ENCODE data around the gene PHACTR4.
A peak's percentile ranks its signal among the peaks of the same experiment; 100 is the strongest.
"Not testable (repeated sequence)": the region's sequence is repeated elsewhere in the genome, so short reads cannot be mapped to it uniquely, and the experiment has no call there.

PHACTR4 gene

DNA sequence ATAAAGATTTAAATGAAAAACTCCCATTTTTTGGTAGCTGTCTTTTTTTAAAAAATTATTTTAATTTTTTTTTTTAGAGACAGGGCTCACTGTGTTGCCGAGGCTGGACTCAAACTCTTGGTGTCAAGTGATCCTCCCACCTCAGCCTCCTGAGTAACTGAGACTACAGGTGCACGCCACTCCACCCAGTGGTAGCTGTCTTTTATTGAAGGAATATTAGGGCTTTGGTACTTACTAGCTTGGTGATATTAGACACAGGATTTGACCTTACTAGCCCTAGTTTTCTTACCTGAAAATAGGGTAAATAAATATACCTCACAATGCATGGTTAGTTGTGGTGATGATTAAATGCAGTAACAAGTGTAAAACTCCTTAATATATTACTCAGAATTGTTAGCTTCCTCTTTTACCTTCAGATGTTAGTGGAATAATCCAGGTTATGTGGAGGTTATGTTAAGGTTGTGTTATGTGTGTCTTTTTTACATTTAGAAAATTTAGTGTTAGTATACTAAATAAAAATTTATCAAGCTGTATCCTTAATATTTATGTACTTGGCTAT lies 66.8 kb downstream of the PHACTR4 start:
- no peak for DNase-seq (ENCODE audit: low spot score)

DNA sequence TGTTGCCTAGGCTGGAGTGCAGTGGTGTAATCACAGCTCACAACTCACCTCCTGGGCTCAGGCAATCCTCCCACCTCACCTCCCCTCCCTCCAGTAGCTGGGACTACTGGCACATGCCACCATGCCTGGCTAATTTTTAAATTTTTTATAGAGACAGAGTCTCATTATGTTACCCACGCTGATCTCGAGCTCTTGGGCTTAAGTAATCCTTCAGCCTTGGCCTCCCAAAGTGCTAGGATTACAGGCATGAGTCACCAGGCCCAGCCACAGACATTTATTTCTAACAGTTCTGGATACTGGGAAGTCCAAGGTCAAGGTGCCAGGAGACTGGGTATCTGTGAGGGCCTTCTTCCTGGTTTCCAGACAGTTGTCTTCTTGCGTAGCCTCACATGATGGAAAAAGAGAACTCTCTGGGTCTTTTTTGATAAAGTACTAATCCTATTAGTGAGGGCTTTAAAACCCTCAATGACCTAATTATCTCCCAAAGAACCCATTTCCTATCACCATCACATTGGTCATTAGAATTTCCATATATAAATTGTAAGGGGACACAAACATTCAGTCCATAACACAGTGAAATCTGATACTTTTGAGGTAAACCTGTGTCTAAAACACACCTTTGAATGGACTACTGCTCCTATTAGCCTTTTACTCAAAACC lies 67.9 kb downstream of the PHACTR4 start:
- DNase-seq (ENCODE audit: low spot score), result no peak

DNA sequence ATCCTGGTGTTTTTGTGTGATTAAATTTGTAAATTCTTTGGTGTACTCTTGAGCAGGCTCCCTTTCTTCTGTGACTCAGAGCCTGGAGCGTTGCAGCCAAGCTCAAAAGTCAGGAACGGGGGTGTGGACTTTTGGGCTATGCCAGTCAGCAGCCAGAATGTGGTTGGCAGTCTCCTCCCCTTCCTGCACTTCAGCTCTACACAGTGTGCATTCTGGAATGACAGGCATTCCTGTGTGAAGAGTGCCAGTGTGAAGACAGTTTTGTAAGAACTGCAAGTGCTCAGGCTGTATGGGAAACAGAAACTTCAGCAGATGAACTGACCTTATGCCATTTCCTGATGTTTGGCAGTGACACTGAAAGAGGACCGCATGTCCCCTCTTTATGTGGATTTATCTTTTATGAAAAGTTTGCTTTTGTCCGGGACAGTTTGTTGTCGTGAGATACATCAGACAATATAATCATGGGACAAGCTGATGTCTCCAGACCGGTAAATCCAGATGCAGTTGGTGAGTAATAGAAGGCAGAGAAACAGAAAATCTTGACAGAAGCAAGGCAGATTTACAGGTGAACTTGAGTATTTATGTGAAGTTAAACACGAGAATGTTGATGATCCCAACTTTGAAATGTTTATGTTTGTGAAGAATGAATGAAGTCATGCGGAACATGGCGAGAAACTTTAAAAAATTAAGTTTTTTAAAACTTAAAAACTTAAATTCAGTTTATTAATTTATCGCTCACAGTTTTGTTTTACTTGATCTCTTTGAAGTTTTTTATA lies 68.6 kb downstream of the PHACTR4 start:
- peak; percentile 94 for DNase-seq (ENCODE audit: low spot score)

DNA sequence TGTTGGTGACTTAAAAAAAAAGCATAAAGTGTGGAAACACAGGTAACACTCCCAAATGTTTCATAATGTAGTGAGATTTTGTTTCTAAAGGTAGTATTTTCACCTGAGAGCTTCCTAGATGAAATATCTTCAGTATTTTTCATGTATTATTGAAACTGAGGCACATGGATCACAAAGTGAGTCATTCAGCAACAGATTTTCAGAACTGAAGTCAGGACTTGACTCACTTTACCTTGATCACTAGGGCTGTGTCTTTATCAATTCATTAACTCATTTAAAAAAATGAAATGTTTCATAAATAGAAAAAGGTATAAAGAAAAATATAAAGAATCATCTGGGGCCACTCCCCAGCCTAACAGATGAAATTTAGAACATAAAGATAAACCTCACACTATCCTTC lies 69.8 kb downstream of the PHACTR4 start:
- DNase-seq (ENCODE audit: low spot score), result no peak

DNA sequence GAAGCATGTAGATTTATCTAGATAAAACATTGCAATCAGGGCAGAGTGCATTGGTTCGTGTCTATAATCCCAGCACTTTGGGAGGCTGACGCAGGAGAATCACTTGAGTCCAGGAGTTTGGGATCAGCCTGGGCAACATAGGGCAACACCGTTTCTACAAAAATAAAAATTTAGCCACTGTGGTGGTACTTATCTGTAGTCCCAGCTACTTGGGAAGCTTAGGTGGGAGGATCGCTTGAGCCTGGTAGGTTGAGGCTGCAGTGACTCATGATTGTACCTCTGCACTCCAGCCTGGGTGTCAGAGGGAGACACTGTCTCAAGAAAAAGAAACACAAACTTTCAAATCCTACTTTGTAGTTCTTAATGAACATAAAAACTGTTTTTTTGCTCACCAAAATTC lies 72.1 kb downstream of the PHACTR4 start:
- DNase-seq (ENCODE audit: low spot score), result no peak

DNA sequence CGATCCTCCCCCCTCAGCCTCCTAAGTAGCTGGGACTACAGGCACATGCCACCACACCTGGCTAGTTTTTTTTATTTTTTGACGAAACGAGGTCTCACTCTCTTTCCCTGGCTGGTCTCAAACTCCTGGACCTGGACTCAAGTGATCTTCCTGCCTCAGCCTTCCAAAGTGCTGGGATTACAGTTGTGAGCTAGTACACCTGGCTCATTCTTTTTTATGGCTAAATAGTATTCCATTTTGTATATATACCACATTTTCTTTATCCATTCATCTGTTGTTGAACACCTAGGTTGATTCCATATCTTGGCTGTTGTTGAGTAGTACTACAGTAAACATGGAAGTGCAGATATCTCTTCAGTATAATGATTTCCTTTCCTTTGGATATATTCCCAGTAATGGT lies 74.0 kb downstream of the PHACTR4 start:
- no peak for DNase-seq (ENCODE audit: low spot score)

DNA sequence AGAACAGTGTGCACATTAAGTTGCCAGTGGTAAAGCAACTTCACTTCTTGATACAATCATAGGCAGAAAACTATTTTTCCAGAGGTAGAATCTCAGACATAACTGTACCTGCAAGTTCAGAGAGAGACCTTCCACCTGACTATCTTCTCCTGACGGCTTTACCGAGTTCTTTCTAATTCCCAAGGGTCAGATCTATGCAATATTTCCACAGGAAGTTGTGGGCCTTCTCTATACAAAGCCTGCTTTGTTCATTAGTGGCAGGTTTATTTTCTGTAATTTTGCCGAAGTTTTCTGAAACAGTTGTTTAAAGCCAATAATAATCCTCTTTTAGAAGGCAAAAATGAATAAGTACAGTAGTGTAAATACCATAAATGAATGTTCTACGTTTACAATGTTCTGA lies 78.1 kb downstream of the PHACTR4 start:
- no peak for DNase-seq (ENCODE audit: low spot score)

DNA sequence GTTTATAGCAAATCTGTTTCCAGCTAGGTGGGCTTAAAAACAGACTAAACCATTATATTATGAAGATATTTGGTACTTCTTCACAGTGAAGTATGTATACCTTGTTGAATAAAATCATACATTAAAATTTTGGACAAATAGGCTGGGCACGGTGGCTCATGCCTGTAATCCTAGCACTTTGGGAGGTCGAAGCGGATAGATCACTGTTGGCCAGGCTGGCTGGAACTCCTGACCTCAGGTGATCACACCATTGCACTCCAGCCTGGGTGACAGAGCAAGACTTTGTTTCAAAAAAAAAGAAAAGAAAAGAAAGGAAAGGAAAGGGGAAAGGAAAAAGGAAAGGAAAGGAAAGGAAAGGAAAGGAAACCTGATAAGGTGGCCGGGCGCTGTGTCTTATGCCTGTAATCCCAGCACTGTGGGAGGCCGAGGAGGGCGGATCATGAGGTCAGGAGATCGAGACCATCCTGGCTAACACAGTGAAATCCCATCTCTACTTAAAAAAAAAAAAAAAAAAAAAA lies 78.6 kb downstream of the PHACTR4 start:
- DNase-seq (ENCODE audit: low spot score), result not testable (repeated sequence)

DNA sequence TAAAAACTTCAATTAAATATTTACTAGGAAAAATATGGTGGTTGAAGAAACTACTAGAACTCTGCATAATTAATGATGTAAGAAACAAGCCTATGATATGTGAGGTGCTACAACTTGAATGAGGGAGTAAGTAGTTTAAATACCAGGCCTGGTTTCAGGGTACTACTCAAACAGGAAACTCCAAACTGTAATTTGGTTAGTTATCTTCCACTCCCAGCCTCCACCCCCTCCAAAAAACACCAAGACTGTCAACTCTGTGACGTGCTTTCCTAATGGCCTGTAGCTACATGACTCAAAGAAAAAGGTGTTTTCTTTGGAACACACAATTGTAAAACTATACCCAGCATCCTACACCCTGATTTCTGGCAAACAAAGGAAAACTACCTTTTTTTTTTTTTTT lies 80.4 kb downstream of the PHACTR4 start:
- no peak for DNase-seq (ENCODE audit: low spot score)

DNA sequence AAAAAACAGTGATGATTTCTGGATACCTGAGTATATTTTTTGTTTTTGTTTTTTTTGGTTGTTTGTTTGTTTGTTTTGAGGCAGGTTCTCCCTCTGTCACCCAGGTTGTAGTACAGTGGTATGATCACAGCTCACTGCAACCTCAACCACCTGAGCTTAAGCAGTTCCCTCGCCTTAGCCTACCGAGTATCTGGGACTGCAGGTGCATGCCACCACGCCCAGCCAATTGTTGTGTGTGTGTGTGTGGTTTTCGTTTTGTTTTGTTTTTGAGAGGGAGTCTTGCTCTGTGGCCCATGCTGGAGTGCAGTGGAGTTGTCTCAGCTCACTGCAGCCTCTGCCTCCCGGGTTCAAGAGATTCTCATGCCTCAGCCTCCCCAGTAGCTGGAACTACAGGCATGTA lies 81.0 kb downstream of the PHACTR4 start:
- DNase-seq (ENCODE audit: low spot score), result no peak

DNA sequence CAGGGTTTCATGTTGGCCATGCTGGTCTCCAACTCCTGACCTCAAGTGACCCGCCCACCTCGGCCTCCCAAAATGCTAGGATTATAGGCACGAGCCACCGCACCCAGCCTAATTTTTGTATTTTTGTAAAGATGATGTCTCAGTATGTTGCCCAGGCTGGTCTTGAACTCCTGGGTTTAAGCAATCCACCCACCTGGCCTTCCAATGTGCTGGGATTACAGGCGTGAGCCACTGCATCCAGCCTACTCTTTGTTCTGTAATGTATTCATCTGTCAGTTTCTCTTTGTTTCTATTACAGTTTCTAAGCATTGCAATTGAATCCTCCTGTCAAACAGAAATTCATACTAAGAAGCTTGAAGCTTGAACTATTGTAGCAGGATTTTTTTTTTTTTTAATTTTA lies 81.5 kb downstream of the PHACTR4 start:
- DNase-seq (ENCODE audit: low spot score), result no peak

DNA sequence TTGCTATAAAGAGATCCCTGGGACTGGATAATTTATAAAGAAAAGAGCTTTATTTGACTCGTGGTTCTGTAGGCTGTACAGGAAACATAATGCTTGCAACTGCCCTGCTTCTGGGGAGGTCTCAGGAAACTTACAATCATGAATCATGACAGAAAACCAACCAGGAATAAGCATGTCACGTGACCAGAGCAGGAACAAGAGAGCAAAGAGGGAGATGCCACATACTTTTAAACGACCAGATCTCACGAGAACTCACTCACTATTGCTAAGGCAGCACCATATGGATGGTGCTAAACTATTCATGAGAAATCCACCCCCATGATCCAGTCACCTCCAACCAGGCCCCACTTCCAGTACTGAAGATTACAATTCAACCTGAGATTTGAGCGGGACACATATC lies 86.5 kb downstream of the PHACTR4 start:
- DNase-seq (ENCODE audit: low spot score), result peak; percentile 23

DNA sequence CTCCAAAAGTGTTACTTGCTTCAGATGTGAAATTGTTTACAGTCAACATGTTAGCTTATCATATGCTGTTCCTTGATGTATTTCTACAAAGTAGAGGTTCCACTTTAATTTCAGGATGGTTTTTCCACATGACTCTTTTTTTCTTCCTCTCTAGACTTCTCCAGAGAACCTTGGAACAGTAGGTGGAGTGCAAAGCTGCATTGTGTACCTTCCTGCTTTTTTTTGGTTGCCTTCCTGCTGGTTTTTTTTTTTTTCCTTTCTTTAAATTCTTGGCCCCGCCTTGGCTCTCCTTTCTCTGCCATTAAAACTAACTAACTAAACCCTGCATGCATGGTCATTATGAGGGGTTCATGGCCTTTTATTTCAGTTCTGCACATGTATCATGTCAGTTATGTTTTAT lies 88.1 kb downstream of the PHACTR4 start:
- DNase-seq (ENCODE audit: low spot score), result no peak

DNA sequence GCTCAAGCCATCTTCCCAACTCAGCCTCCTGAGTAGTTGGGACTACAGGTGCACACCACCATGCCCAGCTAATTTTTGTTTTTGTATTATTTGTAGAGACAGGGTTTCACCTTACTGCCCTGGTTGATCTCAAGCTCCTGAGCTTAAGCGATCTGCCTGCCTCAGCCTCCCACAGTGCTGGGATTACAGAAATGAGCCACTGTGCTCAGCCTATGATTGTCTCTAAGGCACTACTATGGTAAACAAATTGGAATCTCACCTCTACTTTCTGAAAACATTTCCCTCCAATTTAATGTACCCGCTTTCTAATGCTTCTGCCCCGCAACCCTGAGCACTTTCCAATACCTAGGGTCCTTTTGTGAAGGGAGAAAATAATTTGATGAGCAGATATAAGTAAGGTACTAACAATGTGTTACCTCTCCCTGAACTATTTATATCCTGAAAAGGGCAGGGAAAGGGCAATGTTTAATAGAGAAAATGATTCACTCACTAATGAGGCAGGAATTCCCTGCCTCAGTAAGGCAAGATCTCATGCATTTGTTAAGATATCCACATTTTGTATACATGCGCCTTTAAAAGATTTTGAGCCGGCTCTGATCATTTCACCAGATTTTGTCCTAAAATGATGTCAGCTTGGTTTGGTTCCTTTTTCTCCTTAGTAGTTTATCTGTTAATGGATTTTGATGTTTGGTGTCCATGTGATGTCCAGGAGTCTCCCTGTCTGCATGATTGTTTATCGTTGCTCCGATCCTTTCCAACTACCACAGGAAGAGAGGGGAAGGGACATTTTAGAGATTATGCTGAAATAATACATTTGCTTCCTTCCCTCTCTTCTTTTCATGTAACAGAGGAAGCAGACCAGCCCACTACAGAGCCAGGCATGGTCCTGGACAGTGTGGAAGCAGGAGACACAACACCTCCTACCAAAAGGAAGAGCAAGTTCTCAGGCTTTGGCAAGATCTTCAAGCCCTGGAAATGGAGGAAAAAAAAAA lies 89.0 kb downstream of the PHACTR4 start:
- peak; percentile 11 for DNase-seq (ENCODE audit: low spot score)

DNA sequence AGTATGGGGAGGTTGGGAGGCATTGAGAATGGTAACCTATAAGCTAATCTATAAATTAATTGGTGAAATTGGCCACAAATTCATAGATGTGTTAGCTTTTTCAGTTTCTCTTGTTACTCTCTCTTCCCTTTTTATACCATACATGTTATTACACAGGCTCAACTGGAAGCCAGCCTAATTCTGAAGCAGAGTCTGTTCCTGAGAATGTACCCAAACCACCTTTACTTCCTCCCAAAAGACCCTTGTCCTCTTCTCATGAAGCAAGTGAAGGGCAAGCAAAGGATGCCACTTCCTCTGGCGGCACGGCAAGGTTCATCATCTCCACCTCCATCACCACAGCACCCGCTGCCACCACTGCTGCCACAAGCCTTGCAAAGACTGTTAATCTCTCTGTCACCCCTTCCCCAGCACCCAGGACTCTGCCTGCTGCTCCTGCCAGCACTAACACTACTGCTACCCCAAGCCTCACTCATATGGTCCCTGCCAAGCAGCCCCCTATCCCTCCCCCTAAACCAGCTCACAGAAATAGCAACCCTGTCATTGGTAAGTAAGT lies 96.8 kb downstream of the PHACTR4 start:
- no peak for DNase-seq (ENCODE audit: low spot score)

DNA sequence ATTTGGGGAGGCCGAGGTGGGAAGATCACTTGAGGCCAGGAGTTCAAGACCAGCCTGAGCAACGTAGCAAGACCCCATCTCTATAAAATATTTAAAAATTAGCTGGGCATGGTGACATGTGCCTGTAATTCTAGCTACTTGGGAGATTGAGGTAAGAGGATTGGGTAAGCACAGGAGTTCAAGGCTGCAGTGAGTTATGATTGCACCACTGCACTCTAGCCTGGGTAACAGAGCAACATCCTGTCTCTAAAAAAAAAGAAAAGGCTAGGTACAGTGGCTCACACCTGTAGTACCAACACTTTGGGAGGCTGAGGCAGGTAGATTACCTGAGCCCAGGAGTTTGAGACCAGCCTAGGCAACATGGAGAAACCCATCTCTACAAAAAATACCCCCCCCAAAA lies 100.6 kb downstream of the PHACTR4 start:
- no peak for DNase-seq (ENCODE audit: low spot score)

DNA sequence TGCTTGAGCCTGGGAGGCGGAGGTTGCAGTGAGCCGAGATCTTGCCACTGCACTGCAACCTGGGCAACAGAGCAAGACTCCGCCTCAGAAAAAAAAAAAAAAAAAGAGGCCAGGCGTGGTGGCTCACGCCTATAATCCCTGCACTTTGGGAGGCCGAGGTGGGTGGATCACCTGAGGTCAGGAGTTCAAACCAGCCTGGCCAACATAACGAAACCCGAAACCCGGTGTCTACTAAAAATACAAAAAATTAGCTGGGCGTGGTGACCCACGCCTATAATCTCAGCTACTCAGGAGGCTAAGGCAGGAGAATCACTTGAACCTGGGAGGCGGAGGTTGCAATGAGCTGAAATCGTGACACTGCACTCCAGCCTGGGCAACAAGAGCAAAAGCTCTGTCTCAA lies 110.0 kb downstream of the PHACTR4 start:
- not testable (repeated sequence) for DNase-seq (ENCODE audit: low spot score)

DNA sequence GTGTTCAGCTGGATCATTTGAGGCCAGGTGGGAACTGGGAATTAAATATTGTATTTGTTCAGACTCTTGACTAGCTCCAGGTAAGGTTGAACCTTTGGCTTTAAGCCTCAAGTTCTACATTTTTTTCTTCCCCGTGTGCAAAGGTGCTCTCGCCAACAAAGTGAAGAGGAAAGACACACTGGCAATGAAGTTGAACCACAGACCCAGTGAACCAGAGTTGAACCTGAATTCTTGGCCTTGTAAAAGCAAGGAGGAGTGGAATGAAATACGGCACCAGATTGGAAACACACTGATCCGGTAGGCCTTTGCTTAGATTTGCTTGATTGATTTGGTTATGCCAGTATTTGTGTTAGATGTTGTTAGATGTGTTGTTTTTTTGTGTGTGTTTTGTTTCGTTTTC lies 110.8 kb downstream of the PHACTR4 start:
- DNase-seq (ENCODE audit: low spot score), result no peak

DNA sequence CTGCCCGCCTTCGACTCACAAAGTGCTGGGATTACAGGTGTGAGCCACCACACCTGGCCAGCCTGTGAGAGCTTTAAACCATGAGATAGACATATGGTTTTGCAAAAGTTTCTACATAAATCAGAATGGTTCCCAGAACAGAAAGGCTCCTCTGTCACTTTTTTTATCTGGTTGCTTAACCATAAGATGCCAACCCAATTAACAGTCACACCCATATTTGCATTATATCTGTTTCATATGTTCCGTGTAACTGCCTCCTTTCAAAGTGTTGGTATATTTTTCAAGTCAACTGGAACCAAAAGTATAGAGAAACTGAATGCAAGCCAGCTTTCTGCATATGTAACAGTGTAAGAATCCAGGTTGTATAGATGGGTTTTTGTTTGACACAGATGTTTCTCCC lies 112.6 kb downstream of the PHACTR4 start:
- no peak for DNase-seq (ENCODE audit: low spot score)

DNA sequence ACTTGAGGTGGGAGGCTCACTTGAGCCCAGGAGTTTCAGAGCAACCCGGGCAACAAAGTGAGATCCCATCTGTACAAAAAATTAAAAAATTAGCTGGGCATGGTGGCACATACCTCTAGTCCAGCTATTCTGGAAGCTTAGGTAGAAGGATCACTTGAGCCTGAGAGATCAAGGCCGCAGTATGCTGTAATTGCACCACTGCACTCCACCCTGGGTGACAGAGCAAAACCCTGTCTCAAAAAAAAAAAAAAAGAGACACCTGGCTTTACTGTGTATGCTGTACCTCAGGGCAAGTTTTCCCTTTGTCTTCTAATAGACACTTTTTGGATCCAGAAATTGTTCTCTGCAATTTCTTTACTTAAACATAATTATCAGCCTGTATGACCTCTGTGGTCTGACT lies 113.2 kb downstream of the PHACTR4 start:
- no peak for DNase-seq (ENCODE audit: low spot score)

DNA sequence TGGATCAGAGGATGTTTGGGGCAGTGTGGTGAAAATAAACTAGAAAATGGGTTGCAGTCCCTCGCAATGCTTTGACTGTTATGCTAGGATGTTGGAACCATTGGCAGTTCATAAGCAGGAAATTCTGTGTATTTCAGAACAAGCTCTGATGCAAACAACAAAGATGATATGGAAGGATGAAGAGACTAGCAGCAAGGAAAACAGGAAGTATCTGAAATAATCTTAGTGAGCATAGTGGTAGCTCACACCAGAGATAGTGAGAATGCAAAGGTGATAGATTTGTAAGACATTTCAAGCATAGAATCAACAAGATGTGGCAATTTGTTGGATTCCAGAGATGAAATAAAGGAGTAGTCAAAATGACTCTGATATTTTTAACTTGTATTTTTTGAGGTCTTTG lies 125.2 kb downstream of the PHACTR4 start:
- no peak for DNase-seq (ENCODE audit: low spot score)

DNA sequence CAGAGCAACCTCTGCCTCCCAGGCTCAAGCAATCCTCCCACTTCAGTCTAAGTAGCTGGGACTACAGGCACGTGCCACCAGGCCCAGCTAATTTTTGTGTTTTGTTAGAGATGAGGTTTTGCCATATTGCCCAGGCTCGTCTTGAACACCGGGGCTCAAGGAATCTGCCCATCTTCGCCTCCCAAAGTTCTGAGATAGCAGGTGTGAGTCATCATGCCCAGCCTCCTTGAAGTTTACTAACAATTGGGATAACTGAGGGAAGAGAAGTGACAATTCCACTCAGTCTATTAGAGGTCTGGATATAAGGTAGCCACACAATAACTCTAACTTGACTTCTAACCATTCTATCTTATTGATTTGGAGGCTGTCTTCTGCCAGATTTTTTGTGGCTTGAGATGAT lies 130.0 kb downstream of the PHACTR4 start:
- no peak for DNase-seq (ENCODE audit: low spot score)

Measured in AG08395 (cell line).